ENCODE data around the gene SAE1.

GRCh38 chr19:47152205-47152604 is 21.6 kb downstream of the SAE1 start:
- TF ChIP-seq CTCF (IDR thresholded peaks at IDR 0.05) (no peak), SIN3A (IDR thresholded peaks at IDR 0.05; ENCODE audit: borderline replicate concordance, insufficient read depth, low read depth, low read length) (no peak)

All from Panc1 (cell line).